ENCODE results near the gene SERPINB6.

GRCh38 chr6:2931055-2931454, 40.3 kb downstream of the SERPINB6 start:
- TF ChIP-seq ZNF77 (CRISPR knock-in tag; IDR thresholded peaks at IDR 0.05) = no peak
- no peak for TF ChIP-seq ZBTB8A (IDR thresholded peaks at IDR 0.05; ENCODE audit: partially characterized antibody)
- no peak for TF ChIP-seq ZBTB17 (CRISPR knock-in tag; IDR thresholded peaks at IDR 0.05)
- TF ChIP-seq, protein P1, sequence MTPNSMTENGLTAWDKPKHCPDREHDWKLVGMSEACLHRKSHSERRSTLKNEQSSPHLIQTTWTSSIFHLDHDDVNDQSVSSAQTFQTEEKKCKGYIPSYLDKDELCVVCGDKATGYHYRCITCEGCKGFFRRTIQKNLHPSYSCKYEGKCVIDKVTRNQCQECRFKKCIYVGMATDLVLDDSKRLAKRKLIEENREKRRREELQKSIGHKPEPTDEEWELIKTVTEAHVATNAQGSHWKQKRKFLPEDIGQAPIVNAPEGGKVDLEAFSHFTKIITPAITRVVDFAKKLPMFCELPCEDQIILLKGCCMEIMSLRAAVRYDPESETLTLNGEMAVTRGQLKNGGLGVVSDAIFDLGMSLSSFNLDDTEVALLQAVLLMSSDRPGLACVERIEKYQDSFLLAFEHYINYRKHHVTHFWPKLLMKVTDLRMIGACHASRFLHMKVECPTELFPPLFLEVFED (CRISPR knock-in tag; conservative IDR thresholded peaks at IDR 0.05) = no peak
- no peak for TF ChIP-seq NR1H2 (CRISPR knock-in tag; IDR thresholded peaks at IDR 0.05)
- no peak for TF ChIP-seq ZNF124 (CRISPR knock-in tag; IDR thresholded peaks at IDR 0.05)

Measured in K562 (cell line).